Neural cell (in vitro differentiated cells): ENCODE results near the gene PHC1.

Experiments
- CTCF ChIP-seq: fragments of 450-650 bp; IDR thresholded peaks from 2 replicates; pipeline ENCODE4 v1.5.1; 2014; ENCODE audit warnings: antibody characterized with exemption, mild to moderate bottlenecking, moderate library complexity; ENCODE audit not compliant: poor library complexity, severe bottlenecking
- EP300 ChIP-seq: fragments of 450-650 bp; conservative IDR thresholded peaks from 2 replicates; pipeline ENCODE4 v1.6.1; 2014; ENCODE audit warnings: antibody characterized with exemption, mild to moderate bottlenecking, moderate library complexity; ENCODE audit not compliant: poor library complexity, severe bottlenecking
- EZH2 ChIP-seq: fragments of 200-600, 300-800 bp; shearing (Covaris generic), sonication (generic); IDR thresholded peaks from 2 replicates; pipeline ENCODE4 v1.6.1; 2014; ENCODE audit warnings: antibody characterized with exemption, low read length, borderline replicate concordance, mild to moderate bottlenecking; ENCODE audit not compliant: insufficient read depth, poor library complexity, severe bottlenecking
- POLR2AphosphoS5 ChIP-seq: IDR thresholded peaks from 2 replicates; pipeline ENCODE4 v1.6.1; 2012
- RAD21 ChIP-seq: fragments of 450-650 bp; conservative IDR thresholded peaks from 2 replicates; pipeline ENCODE4 v1.6.1; 2014; ENCODE audit warnings: antibody characterized with exemption, mild to moderate bottlenecking, moderate library complexity
- REST ChIP-seq: IDR thresholded peaks from 2 replicates; pipeline ENCODE4 v1.6.1; 2012; ENCODE audit warnings: borderline replicate concordance

GRCh38 chr12:8960176-8960575 lies 45.9 kb downstream of the PHC1 start:
- TF ChIP-seq CTCF = no peak
- TF ChIP-seq REST = no peak
- no peak for TF ChIP-seq EZH2
- TF ChIP-seq EP300 = no peak
- TF ChIP-seq POLR2AphosphoS5 = no peak
- no peak for TF ChIP-seq RAD21
